RPMI7951 (cell line): ENCODE data around the gene CXCR5. TPM values are rescaled to one million over a fixed set of nuclear protein-coding genes. Genes with fewer than 3 reads are reported as not detected.

Experiments used
- DNase-seq: peaks from one replicate; pipeline ENCODE4 v3.0.0-alpha.2; 2012; ENCODE audit warnings: low read depth
- total RNA-seq: library from RNA; depleted of rRNA; stranded (reverse); fragments of >200 nt; shearing (Covaris generic); gene quantifications from 2 replicates; pipeline ENCODE4 v1.2.3, GENCODE V29; 2014

The CXCR5 gene
- total RNA-seq, 1 experiment from 2014 or later = not detected

GRCh38 chr11:118912742-118913410 is 29.2 kb downstream of the CXCR5 start:
- peak; percentile 48 for DNase-seq

DNA sequence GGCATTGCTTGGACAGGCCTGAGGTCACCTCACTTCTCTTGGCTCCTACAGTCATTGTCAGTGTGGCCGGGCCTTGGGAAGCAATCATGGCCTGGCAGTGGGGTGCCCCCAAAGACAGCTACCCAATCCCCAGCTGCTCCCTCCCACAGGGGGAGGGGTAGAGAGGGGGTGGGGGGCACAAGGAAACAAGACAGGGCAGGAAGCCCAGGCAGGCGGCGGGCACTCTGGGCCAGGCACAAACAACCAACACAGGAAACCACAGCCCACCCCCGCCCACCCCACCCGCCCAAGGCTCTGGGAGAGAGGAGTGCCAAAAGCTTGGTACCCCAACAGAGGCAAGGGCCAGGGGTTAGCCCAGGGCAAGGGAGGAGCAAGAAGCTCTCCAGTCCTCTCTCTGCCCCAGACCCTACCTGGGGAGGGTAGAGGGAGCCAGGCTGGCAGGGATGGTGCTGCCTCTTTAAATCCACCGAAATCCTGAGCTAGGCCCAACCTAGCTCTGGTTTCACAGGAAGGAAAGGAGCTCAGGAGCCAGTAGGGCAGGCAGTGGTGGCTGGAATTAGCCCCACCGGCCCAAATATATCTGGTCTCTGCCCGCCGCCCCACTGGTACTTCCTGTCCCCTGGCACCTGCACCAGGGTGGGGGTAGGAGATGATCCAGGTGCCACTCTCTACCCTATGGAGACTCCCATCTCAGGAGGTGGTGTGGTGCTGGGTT is 29.9 kb downstream of the CXCR5 start:
- DNase-seq = no peak

DNA sequence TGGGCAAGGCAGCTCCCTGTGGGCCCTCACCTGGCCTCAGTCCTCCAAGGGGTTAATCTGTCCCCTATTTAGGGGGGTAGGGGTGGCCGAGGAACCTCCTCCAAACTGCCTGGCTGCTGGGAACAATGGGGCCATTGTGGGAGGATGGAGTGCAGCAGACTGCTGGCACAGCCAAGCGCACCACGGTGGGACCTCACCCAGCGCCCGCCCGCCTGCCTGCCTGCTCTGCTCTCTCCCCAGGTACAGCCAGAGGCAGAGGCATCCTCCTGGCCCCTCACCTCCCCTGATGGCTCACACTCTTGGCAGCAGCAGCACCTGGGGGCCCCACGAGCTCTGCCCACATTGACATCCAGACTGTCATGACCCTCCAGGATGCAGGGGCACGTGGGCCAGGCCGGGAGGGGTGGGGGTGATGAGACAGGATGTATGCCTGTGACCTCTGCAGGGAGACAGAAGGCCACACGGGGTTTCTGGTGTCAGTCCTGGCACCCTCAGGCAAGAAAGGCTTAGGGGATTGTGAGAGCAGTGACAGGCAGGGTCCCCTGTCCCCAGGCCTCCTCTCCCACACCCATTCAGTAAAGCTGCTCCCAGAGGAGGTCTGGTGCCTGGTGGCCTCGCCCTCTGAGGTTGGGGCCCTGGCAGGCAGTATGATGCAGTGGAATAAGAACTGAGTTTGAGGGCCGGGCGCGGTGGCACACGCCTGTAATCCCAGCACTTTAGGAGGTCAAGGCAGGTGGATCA is 30.7 kb downstream of the CXCR5 start:
- DNase-seq = peak; percentile 55

GRCh38 chr11:118914987-118915386 is 31.3 kb downstream of the CXCR5 start:
- no peak for DNase-seq

GRCh38 chr11:118915396-118915795 is 31.7 kb downstream of the CXCR5 start:
- DNase-seq = no peak

DNA sequence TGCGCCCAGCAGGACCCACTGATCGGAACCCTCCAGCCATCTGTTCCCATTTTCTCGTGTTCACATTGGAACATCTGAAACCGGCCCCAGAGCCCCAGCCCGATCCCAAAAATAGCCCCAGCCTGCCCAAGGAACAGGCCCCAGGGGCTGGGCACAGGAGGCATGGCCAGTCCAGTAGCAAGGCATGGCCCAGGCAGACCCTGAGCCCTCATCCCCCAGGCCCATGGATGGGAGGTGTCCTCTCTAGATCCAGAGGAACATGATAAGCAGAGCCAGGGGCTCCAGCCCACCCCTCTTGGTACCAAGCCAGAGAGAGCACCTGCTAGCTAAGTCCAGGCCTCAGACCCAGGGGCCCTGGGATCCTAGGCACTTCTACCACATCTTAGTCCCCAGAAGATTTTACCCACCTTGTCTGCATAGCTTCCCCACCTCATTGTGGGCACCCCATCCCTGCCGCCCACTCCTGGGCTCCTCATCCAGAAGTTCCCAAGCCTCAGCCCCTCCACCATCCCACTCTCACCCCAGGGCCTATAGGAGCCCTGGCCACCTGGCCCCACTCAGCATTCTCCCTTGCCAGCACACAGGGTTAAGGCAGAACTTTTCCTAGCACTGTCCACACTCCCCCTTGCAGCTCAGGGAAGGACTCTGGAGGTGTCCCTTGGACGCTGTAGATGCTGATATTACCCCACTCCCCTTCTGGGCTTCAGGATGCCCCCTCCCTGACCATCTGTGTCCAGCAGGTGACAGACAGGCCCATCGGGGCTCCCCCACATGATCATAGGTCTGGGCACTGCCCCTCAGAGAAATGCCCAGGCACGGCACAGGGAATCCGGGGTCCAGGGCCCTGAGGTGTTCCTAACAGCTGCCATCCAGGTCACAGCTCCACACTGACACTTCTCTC is 32.5 kb downstream of the CXCR5 start:
- no peak for DNase-seq

DNA sequence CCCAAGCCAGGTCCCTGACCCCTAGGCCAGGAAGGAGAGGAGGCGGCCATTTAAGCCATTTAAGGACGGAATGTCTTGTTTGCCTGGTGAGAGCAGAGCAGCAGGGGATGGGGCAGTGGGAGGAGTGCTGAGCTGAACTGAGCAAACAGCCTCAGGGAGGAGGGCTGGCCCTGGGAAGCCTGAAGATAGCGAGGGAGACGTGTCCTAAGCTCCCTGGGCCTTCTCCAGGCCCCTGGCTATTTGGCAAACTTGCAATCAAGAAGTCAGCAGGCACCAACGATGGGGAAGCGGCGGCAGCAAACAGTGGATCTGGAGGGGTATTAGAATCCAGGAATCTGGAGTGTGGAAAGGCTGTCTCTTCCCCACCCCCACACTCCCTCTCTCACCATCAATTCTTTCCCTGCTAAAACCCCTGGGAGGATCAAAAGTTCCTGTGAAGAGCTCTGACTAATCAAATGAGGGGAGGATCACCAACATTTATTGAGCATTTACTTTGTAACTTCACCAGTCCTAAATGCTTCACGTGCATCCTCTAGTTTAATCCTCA is 33.2 kb downstream of the CXCR5 start:
- peak; percentile 94 for DNase-seq

DNA sequence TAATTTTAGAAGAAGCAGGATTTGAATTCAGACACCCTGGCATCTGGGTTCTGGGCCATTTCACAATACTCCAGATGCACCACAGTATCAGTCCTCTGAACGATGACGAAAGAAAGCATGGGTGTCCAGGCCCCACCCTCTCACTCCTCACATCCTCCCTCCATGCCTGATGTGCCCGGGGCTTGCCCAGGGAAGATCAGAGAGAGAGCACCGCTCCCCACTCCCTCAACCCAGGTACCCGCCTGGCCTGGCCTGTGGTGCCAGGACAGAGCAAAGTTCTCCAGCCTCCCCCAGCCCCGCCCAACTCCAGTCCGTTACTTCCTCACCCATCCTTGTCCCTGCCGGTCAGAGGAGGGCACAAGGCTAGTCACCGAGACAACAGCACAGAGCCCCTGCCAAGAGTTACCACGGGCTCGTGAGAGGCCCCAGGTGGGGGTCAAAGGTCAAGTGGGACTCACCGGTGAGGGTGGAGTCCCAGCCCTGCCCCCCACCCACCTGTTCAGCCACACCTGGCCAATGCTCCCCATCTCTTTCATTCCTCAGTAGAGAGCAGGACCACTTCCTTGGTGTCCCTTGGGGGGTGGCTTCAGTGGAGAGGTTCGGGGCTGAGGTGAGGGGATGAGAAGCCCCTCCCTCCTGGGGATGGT is 33.9 kb downstream of the CXCR5 start:
- peak; percentile 90 for DNase-seq

DNA sequence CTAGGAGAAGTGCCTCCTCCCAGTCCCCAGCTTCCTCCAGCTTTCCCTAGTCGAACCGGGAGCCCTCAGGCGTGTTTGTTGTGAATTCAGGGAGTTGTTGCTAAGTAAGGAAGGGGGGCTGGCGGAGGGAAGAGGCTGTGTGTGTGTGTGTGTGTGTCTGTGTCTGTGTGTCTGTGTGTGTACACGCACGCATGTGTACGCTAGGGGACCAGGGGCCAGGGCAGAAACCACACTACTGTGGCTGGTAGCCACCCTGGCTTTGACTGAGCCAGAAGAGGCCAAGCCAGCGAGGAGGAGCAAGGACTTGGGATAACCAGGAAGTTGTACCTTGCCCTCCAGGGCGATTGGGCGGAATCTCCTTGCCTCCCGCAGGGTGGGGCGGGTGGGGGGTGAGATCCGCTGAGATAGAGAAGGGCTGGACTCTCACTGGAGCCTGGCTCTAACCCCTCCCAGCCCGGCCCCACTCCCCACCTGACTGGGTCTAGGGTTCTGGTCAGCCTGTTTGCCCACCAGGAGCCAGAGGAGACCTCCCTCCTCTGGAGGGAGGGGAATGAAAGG is 34.5 kb downstream of the CXCR5 start:
- DNase-seq = peak; percentile 99

DNA sequence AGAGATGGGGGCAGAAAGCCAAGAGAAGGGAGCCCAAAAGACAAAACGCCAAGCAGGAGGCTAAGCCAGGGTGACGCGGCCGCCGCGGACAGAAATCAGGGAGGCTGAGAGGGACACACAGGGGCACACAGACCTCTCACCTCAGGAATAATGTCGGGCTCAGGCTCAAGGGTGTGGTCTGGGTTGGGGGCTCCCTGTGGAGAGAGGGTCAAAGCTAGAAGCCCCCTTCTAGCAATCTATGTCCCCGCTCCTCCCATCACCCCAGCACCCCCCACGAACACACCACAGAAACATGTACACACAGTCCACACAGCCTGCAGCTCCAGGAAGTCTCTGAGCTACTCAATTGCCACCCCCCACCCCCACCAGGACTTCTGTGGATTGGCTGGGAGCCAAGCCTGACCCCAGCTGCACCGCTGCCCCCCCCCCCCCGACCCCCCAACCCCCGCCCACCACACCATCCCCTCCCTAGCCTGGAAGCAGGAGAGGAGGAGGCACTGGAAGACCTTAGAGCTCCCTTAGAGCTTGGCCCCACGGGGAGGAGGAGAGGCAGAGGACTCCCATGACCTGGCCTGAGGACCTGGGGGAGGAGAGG is 35.1 kb downstream of the CXCR5 start:
- DNase-seq = peak; percentile 48

DNA sequence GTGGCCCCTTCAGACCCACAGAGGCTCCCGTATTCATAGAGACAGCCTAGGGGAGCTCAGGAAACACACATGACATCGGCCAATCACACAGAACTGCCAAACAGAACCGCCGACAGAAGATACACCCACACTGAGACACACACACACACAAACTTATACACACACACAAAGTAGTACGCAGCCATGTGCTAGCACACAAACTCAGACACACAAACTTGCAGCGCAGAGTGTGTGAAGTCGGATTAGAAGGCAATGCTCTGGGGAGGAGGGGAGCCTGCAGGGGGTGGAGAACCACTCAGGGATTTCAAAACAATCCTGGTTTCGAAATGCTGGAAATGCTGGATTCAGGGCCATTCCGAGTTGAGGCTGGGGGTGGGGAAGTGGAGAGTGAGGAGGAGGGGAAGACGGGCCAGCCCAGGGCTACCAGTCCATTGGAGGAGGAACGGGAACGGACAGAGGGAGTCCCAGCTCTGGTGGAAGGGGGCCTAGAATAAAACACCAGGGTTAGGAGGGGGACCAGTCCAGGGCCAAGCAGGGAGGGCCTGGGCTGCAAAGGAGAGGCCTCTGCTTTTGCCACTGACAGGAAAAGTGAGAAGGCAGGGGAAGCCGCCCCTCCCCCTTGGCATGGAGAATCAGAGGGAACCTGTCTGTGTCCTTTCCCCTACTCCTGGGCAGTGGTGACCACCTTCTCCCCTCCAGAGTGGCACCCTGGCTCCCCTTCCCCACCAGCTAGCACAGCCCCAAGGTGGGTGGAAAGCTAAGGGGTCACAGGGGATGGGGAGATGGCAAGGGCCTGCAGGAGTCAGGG is 37.6 kb downstream of the CXCR5 start:
- DNase-seq = peak; percentile 79

- peak; percentile 80 for DNase-seq
Measured at GRCh38 chr11:118921929-118922744, 38.4 kb downstream of the CXCR5 start.

DNA sequence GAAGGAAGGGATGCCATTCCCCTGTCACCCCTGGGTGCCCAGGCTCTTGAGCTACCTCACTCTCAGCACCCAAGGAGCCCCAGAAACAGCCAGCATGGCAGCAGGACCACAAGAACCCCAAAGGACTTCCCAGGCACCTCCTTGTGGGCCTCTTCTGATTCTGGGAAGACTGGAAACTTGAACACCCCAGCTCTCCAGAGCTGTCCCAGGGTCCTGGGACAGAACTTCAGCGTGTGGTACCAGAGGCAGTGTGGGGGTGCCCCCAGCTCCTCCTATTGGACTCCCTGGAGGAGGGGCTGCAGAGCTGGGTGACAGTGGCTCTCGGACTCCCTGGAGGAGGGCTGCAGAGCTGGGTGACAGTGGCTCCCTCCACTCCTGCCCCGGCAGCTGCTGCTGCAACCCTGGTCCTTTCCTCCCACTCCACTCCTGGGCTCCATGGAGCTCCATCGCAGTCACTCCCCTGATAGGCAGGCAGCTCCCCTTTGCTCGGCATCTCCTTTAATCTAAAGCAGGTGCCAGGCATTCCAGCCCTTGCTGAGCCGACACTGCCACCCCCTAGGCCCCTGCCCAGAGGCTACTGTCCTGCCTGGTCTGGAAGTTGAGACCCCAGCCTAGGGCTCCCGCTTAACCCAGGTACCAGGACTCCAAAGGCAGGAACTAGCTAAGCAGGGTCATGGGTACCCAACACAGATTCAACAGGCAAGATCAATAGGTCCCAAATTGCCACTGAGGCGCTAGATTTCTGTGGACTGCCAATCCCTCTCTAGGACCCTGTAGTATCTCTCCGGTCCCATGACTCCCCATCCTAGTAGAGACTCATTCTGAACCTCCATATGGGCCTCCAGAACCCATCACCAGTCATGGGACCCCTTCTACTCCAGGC is 39.3 kb downstream of the CXCR5 start:
- DNase-seq = no peak

- no peak for DNase-seq
Measured at GRCh38 chr11:118923721-118924587, 40.3 kb downstream of the CXCR5 start.

DNA sequence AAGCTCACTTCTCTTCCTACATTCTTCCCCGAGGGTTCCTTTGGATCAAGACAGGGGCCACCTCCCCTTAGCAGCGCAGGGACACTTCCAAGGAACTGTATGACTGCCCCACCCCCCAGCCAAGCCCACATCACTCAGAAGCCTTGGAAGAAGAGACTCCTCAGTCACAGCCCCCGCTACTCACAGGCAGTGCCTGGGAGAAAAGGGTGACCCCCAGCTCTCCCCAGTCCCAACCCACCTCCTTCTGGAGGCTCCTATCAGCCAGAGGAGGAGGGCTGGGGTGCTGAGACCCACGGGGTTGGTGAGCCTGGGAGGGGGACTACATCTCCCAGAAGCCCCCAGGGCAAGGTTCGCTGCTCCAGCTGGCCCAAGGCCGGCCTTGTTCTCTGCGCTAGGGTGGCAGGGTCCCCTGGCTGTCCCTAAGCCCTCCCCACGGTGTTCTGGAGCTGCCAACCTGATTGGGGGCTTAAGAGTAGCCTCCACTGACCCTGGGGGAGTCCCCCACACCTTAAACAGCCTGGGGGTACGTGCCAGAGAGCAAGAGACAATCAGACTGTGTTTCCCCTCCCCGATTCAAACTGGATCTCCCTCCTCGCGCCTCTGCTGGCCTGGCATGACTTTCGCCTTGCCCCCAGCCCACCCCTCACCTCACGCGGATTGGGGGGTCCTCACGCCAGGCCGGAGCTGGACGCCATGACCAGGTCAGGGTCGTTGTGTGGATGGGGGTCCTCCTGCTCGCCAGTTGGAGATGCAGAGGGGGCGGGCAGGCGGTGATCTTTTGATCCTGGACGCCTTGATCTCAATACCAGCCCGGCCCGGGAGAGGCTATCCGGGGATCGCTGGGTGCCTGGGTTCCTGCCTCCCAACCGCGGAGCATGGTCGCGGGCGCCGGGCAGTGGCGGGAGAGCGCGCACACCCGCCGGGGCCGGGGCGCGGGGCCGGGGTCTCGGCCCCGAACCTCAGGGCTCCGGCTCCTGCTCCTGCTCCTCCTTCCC is 41.2 kb downstream of the CXCR5 start:
- DNase-seq = no peak
